Adrenal gland (tissue), 12 donors: Measurements from ENCODE around the gene SCAF1. TPM values are rescaled to one million over a fixed set of nuclear protein-coding genes. Genes with fewer than 3 reads are reported as not detected.

Experiments
- DNase-seq, 7 donors: peaks; one replicate each; pipeline ENCODE4 v3.0.0-alpha.2; 2019 to 2020
- H3K27ac ChIP-seq, 5 donors: fragments of 200-600 bp; sonication (generic) in 4 of 5; 1 replicate in 3 of 5; 2 replicates in 2 of 5; pipeline versions ENCODE4 v1.5.1 to v1.8.0; 2016 to 2020; ENCODE audit warnings: mild to moderate bottlenecking in 1 of 5
- H3K27me3 ChIP-seq: fragments of 200-600 bp; 2 replicates; pipeline ENCODE4 v1.8.0; 2021
- H3K36me3 ChIP-seq, 2 donors: fragments of 200-600 bp; replicated peaks in 1 of 2; 1 replicate in 1 of 2; 2 replicates in 1 of 2; pipeline versions ENCODE4 v1.5.1 to v1.8.0; 2018 to 2022
- H3K4me1 ChIP-seq, 2 donors: fragments of 200-600 bp; replicated peaks in 1 of 2; 1 replicate in 1 of 2; 2 replicates in 1 of 2; pipeline versions ENCODE4 v1.5.1 to v1.8.0; 2018 to 2021
- H3K4me3 ChIP-seq, 4 donors: fragments of 200-600 bp; sonication (generic) in 3 of 4; one replicate each; pipeline ENCODE4 v1.5.1; 2016 to 2018
- H3K9me3 ChIP-seq, 3 donors: fragments of 200-600 bp; sonication (generic) in 1 of 3; replicated peaks in 1 of 3; 1 replicate in 2 of 3; 2 replicates in 1 of 3; pipeline versions ENCODE4 v1.5.1 to v1.8.0; 2016 to 2021
- POLR2A ChIP-seq, 2 donors: fragments of 450-650 bp; IDR thresholded peaks; one replicate each; pipeline ENCODE4 v1.6.1; 2017; ENCODE audit warnings: antibody characterized with exemption in 2 of 2, mild to moderate bottlenecking in 2 of 2, moderate library complexity in 1 of 2
- WGBS, 4 donors: extraction: QIAGEN DNeasy Blood & Tissue Kit in 2 of 4; methylation state at CpG; one replicate each; pipeline versions ENCODE4 v1.1.5 to v1.1.7; 2013 to 2017; 5-methylcytosine and 5-hydroxymethylcytosine counted together
- intact Hi-C, 2 donors: fragments of 100-400 bp; cut with DNase I; formaldehyde crosslinking; loops; one replicate each; pipeline versions ENCODE4 v1.14.1 to v1.15.0; 2022 to 2023
- polyA plus RNA-seq, 3 donors: library from polyadenylated mRNA; stranded (reverse); fragments of 200-250 nt in 2 of 3; fragments of 350-450 nt in 1 of 3; fragmentation: Illumina TruSeq in 1 of 3; extraction: RNeasy Lipid Tissue Mini Kit (QIAGEN cat#74804) in 1 of 3; gene quantifications; one replicate each; pipeline ENCODE4 v1.2.3, GENCODE V29; 2013 to 2014
- total RNA-seq, 9 donors: library from RNA; depleted of rRNA in 4 of 9; stranded (reverse); fragments of >200 nt in 4 of 9; fragments of 120-200 nt in 1 of 9; fragmentation: NEBNext Ultra II Directional in 1 of 9; extraction: Animal tissue kit (Norgen Biotek cat#: 25700) in 1 of 9; gene quantifications; one replicate each; pipeline versions ENCODE4 v1.1.0 to v1.2.4, GENCODE V29; 2013 to 2023
- TF ChIP-seq, protein P1 (sequence below), 6 experiments: fragments of 450-650 bp in 4 of 6; fragments of 200-600 bp in 2 of 6; sonication (generic) in 1 of 6; IDR thresholded peaks; 1 replicate in 5 of 6; 2 replicates in 1 of 6; pipeline versions ENCODE4 v1.5.1 to v1.8.0; 2016 to 2021; ENCODE audit warnings: antibody characterized with exemption in 6 of 6, mild to moderate bottlenecking in 2 of 6, moderate library complexity in 1 of 6
- donor health status: healthy with polysubstance abuse.
- donor health status: Bipolar disorder and iron deficiency.
- donor health status: DM: yes; HTN: yes; CAD: no.
- donor health status: DM: no; HTN: no; CAD: no.
- donor health status: DM: no; HTN: no; CAD: no.
- donor health status: DM: yes; HTN: yes; CAD: no.

SCAF1 gene
- total and polyA plus RNA-seq, 12 donors = 4.2 to 81.3 (median 39.0) TPM

DNA sequence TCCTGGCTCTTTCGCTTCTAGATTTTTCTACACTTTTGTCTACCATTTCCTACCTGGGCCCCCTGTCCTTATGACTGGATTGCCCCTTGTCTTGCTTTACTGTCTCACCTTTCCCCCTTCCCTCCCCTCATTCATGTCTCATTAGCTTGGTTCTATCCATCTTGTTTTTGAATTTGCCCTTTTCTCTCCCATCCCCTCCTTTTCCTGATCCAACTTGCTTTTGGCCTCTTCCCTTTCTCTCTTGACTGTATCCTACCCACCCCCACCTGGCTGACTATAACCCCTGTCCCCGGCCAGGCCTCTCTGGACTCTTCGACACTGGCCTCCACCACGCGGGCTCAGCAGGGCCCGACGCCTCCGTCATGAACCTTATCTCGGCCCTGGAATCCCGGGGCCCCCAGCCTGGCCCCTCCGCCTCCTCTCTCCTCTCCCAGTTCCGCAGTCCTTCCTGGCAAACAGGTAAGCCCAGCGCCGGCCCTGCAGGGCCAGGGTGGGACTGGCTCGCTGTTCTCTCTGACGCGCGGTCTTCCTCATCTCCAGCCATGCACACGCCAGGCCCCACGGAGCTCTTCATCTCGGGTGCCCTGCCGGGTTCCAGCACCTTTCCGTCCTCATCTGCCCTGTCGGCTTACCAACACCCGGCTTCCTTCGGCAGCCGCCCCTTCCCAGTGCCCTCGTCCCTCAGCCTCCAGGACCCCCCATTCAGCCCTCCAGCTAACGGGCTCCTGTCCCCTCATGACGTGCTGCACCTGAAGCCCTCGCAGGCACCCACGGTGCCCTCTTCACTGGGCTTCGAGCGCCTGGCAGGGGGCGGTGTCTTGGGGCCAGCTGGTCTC is 47.6 kb upstream of the SCAF1 start:
- 85 to 89% (median 87%) methylated on average over 34 to 35 of the region's 35 CpGs for WGBS, 4 donors
- Histone ChIP-seq H3K4me1 (peaks cover 9 to 18% of the 10 kb centered on the region in 2 donors), H3K27me3 (no peaks in the 10 kb centered on the region), H3K4me3 (no peak overlapping the region), H3K27ac (peak overlapping the region in 3 of 5 donors; percentile 21 to 93 (median 54)), H3K9me3 (no peaks in the 10 kb centered on the region), H3K36me3 (peaks cover 0 to 56% of the 10 kb centered on the region in 2 donors)
- TF ChIP-seq, protein P1, sequence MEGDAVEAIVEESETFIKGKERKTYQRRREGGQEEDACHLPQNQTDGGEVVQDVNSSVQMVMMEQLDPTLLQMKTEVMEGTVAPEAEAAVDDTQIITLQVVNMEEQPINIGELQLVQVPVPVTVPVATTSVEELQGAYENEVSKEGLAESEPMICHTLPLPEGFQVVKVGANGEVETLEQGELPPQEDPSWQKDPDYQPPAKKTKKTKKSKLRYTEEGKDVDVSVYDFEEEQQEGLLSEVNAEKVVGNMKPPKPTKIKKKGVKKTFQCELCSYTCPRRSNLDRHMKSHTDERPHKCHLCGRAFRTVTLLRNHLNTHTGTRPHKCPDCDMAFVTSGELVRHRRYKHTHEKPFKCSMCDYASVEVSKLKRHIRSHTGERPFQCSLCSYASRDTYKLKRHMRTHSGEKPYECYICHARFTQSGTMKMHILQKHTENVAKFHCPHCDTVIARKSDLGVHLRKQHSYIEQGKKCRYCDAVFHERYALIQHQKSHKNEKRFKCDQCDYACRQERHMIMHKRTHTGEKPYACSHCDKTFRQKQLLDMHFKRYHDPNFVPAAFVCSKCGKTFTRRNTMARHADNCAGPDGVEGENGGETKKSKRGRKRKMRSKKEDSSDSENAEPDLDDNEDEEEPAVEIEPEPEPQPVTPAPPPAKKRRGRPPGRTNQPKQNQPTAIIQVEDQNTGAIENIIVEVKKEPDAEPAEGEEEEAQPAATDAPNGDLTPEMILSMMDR (IDR thresholded peaks at IDR 0.05) = no peak
- intact Hi-C loops = no loop called here
- no peak for DNase-seq

DNA sequence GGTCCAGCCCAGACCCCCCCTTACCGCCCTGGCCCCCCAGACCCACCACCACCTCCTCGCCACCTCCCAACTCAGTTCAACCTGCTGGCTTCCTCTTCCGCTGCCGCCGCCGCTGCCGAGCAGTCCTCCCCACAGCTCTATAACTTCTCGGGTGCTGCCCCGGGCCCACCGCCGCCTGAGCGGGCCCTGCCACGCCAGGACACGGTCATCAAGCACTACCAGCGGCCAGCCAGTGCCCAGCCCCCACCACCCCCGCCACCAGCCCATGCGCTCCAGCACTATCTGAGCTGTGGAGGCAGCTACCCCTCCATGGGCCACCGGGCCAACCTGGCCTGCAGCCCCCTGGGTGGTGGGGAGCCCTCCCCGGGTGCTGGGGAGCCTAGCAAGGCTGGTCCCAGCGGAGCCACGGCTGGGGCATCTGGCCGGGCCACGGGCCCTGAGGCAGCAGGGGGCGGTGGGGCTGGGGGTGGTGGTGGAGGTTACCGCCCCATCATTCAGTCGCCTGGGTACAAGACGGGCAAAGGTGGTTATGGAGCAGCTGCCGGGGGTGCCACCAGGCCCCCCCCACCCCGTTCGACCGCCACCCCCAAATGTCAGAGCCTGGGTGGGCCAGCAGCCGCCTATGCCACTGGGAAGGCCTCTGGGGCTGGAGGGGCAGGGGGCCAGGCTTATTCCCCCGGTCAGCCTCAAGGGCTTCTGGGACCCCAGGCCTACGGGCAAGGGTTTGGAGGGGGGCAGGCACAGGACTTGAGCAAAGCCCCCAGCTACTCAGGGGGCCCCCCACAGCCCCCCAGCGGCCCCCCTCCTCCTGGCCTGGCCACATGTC is 46.8 kb upstream of the SCAF1 start:
- no peaks in the 10 kb centered on the region for H3K27me3 ChIP-seq
- TF ChIP-seq, protein P1 (IDR thresholded peaks at IDR 0.05) = no peak
- no peak for TF ChIP-seq POLR2A (IDR thresholded peaks at IDR 0.05)
- no peak overlapping the region for H3K4me3 ChIP-seq
- intact Hi-C loops = loop anchor here in 1 of 2 donors (5.0 kb wide), 1 partner anchor 37 kb away; no protein-coding TSS in a partner anchor
- H3K27ac ChIP-seq = no peak overlapping the region
- H3K4me1 ChIP-seq = peaks cover 9 to 18% of the 10 kb centered on the region in 2 donors
- H3K9me3 ChIP-seq = no peaks in the 10 kb centered on the region
- DNase-seq = peak in 1 of 7 donors; percentile 29
- WGBS, 4 donors = 88 to 96% (median 91%) methylated on average over 5 to 35 of the region's 35 CpGs
- H3K36me3 ChIP-seq = peaks cover 0 to 65% of the 10 kb centered on the region in 2 donors

DNA sequence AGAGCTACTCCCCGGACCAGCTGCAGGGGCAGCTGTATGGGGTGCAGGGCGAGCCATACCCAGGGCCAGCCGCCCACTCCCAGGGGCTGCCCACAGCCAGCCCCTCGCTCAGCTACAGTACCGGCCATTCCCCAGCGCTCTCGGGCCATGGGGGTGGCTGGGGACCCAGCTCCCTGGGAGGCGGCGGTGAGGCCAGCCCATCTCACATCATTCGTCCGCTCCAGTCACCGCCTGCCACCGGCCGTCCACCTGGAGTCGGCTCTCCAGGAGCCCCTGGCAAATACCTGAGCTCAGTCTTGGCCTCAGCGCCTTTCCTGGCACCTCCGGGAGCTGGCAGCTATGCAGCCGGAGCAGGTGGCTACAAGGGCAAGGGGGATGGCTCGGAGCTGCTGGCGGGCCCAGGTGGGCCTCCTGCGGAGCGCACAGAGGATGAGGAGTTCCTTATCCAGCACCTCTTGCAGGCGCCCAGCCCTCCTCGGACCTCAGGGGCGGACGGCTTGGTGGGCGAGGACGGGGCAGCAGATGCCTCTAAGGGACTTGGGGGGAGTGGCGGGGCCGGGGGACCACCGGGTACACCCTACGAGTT is 46.1 kb upstream of the SCAF1 start:
- intact Hi-C loops = loop anchor here in 1 of 2 donors (5.0 kb wide), 1 partner anchor 36 kb away; no protein-coding TSS in a partner anchor
- Histone ChIP-seq H3K9me3 (no peaks in the 10 kb centered on the region), H3K27ac (no peak overlapping the region), H3K36me3 (peaks cover 0 to 72% of the 10 kb centered on the region in 2 donors), H3K4me3 (no peak overlapping the region), H3K27me3 (no peaks in the 10 kb centered on the region), H3K4me1 (peaks cover 9 to 18% of the 10 kb centered on the region in 2 donors)
- TF ChIP-seq POLR2A (IDR thresholded peaks at IDR 0.05) = no peak
- TF ChIP-seq, protein P1 (IDR thresholded peaks at IDR 0.05) = no peak
- peak in 1 of 7 donors; percentile 29 for DNase-seq
- 88 to 98% (median 91%) methylated on average over 10 to 32 of the region's 32 CpGs for whole genome bisulfite sequencing, 4 donors

DNA sequence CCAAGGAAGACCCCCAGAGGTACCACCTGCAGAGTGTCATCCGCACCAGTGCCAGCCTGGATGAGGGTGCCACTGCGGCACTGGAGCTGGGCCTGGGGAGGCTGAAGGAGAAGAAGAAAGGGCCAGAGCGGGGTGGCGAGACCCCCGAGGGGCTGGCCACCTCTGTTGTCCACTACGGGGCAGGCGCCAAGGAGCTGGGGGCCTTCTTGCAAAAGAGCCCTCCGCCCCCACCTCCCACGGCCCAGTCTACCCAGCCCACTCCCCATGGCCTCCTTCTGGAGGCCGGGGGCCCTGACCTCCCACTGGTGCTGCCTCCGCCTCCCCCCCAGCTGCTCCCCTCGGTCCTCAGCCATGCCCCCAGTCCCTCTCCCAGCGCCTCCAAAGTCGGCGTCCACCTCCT is 45.6 kb upstream of the SCAF1 start:
- H3K9me3 ChIP-seq = no peaks in the 10 kb centered on the region
- 90 to 92% (median 90%) methylated on average over 6 to 15 of the region's 15 CpGs for WGBS, 4 donors
- H3K27ac ChIP-seq = no peak overlapping the region
- DNase-seq = no peak
- H3K27me3 ChIP-seq = no peaks in the 10 kb centered on the region
- peaks cover 9 to 18% of the 10 kb centered on the region in 2 donors for H3K4me1 ChIP-seq
- H3K4me3 ChIP-seq = no peak overlapping the region
- H3K36me3 ChIP-seq = peaks cover 0 to 76% of the 10 kb centered on the region in 2 donors
- TF ChIP-seq POLR2A (IDR thresholded peaks at IDR 0.05) = no peak
- TF ChIP-seq, protein P1 (IDR thresholded peaks at IDR 0.05) = no peak
- intact Hi-C loops = loop anchor here in 1 of 2 donors (5.0 kb wide), 1 partner anchor 36 kb away; no protein-coding TSS in a partner anchor
